HL-60 (cell line): ENCODE results near the gene GTF2H2C.

Experiments
- DNase-seq, 2 experiments: peaks; one replicate each; pipeline ENCODE4 v3.0.0-alpha.2; 2010 to 2020; ENCODE audit warnings: low read depth in 1 of 2, low spot score in 1 of 2
- H3K27ac ChIP-seq: fragments of 250-450 bp; sonication (Bioruptor Pico); replicated peaks from 2 replicates; pipeline ENCODE4 v1.5.1; 2020; ENCODE audit warnings: mild to moderate bottlenecking, moderate library complexity
- H3K27me3 ChIP-seq: fragments of 250-450 bp; sonication (Bioruptor Pico); 2 replicates; pipeline ENCODE4 v1.5.1; 2021; ENCODE audit warnings: mild to moderate bottlenecking, moderate library complexity; ENCODE audit not compliant: insufficient read depth, poor library complexity, severe bottlenecking
- H3K4me3 ChIP-seq: replicated peaks from 2 replicates; pipeline ENCODE4 v1.5.1; 2011; ENCODE audit warnings: mild to moderate bottlenecking, control low read depth, low read length; ENCODE audit not compliant: insufficient read depth
- CTCF ChIP-seq: IDR thresholded peaks from one replicate; pipeline ENCODE4 v1.5.1; 2011; ENCODE audit warnings: low read length, control low read depth, inconsistent platforms; ENCODE audit not compliant: insufficient read depth
- GABPA ChIP-seq: IDR thresholded peaks from 2 replicates; pipeline ENCODE4 v1.6.1; 2012; ENCODE audit warnings: low read depth
- POLR2AphosphoS5 ChIP-seq: IDR thresholded peaks from 2 replicates; pipeline ENCODE4 v1.6.1; 2012; ENCODE audit warnings: low read depth
- REST ChIP-seq: IDR thresholded peaks from 2 replicates; pipeline ENCODE4 v1.6.1; 2012; ENCODE audit warnings: low read depth; ENCODE audit not compliant: insufficient replicate concordance
- SPI1 ChIP-seq: IDR thresholded peaks from 2 replicates; pipeline ENCODE4 v1.6.1; 2012; ENCODE audit warnings: low read depth, mild to moderate bottlenecking, borderline replicate concordance

Gene GTF2H2C

GRCh38 chr5:69517763-69518212 lies 42.2 kb upstream of the GTF2H2C start:
- no peak overlapping the region for H3K4me3 ChIP-seq
- no peaks in the 10 kb centered on the region for H3K27me3 ChIP-seq
- H3K27ac ChIP-seq: no peak overlapping the region
- DNase-seq: no peak
- TF ChIP-seq GABPA: no peak
- no peak for TF ChIP-seq CTCF
- no peak for TF ChIP-seq REST
- no peak for TF ChIP-seq POLR2AphosphoS5
- no peak for TF ChIP-seq SPI1

- Histone ChIP-seq H3K4me3 (no peak overlapping the region), H3K27ac (no peak overlapping the region), H3K27me3 (no peaks in the 10 kb centered on the region)
- no peak for TF ChIP-seq GABPA
- TF ChIP-seq REST: no peak
- TF ChIP-seq POLR2AphosphoS5: no peak
- no peak for TF ChIP-seq SPI1
- no peak for TF ChIP-seq CTCF
- DNase-seq: no peak
These were observed 40.7 kb upstream of the GTF2H2C start for GRCh38 chr5:69519285-69519684.

GRCh38 chr5:69522035-69522434 lies 38.0 kb upstream of the GTF2H2C start:
- H3K27ac ChIP-seq: no peak overlapping the region
- H3K27me3 ChIP-seq: no peaks in the 10 kb centered on the region

More at GRCh38 chr5:69522035-69522434, 38.0 kb upstream of the GTF2H2C start:
- TF ChIP-seq GABPA (no peak), SPI1 (no peak), POLR2AphosphoS5 (no peak), REST (no peak), CTCF (no peak)
- DNase-seq: no peak
- H3K4me3 ChIP-seq: no peak overlapping the region
